ENCODE data around the gene PCDHB8.
"Not testable (repeated sequence)": the region's sequence is repeated elsewhere in the genome, so short reads cannot be mapped to it uniquely, and the experiment has no call there.

Gene PCDHB8

GRCh38 chr5:141182248-141182647, 4.7 kb downstream of the PCDHB8 start, which contains the start of gene PCDHB16:
TSS of gene PCDHB16 (plus strand) at chr5:141182387. CDS start at chr5:141182560, 173 bp downstream.
- H3K27ac ChIP-seq, result no peak within 1 kb of the TSS
- no peak for TF ChIP-seq ZFX (IDR thresholded peaks at IDR 0.05; ENCODE audit: borderline replicate concordance)
- TF ChIP-seq, protein P1, sequence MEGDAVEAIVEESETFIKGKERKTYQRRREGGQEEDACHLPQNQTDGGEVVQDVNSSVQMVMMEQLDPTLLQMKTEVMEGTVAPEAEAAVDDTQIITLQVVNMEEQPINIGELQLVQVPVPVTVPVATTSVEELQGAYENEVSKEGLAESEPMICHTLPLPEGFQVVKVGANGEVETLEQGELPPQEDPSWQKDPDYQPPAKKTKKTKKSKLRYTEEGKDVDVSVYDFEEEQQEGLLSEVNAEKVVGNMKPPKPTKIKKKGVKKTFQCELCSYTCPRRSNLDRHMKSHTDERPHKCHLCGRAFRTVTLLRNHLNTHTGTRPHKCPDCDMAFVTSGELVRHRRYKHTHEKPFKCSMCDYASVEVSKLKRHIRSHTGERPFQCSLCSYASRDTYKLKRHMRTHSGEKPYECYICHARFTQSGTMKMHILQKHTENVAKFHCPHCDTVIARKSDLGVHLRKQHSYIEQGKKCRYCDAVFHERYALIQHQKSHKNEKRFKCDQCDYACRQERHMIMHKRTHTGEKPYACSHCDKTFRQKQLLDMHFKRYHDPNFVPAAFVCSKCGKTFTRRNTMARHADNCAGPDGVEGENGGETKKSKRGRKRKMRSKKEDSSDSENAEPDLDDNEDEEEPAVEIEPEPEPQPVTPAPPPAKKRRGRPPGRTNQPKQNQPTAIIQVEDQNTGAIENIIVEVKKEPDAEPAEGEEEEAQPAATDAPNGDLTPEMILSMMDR (IDR thresholded peaks at IDR 0.05), result peak; percentile 47

DNA sequence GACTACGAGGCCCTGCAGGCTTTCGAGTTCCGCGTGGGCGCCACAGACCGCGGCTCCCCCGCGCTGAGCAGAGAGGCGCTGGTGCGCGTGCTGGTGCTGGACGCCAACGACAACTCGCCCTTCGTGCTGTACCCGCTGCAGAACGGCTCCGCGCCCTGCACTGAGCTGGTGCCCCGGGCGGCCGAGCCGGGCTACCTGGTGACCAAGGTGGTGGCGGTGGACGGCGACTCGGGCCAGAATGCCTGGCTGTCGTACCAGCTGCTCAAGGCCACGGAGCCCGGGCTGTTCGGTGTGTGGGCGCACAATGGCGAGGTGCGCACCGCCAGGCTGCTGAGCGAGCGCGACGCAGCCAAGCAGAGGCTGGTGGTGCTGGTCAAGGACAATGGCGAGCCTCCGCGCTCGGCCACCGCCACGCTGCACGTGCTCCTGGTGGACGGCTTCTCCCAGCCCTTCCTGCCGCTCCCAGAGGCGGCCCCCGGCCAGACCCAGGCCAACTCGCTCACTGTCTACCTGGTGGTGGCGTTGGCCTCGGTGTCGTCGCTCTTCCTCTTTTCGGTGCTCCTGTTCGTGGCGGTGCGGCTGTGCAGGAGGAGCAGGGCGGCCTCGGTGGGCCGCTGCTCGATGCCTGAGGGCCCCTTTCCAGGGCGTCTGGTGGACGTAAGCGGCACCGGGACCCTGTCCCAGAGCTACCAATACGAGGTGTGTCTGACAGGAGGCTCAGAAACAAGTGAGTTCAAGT, 6.7 kb downstream of the PCDHB8 start:
- not testable (repeated sequence) for H3K27ac ChIP-seq

- TF ChIP-seq, protein P1 (IDR thresholded peaks at IDR 0.05), result peak; percentile 90
- TF ChIP-seq ZFX (IDR thresholded peaks at IDR 0.05; ENCODE audit: borderline replicate concordance), result no peak
- H3K27ac ChIP-seq, result no peak within 1 kb of the TSS
These were observed 9.4 kb downstream of the PCDHB8 start, which contains the start of gene PCDHB9 for GRCh38 chr5:141186897-141187512. TSS of gene PCDHB9 (plus strand) at chr5:141187161. CDS start at chr5:141187319, 158 bp downstream.

GRCh38 chr5:141188682-141189081, 11.1 kb downstream of the PCDHB8 start:
- not testable (repeated sequence) for H3K27ac ChIP-seq

- H3K27ac ChIP-seq, result not testable (repeated sequence)
These were observed 11.5 kb downstream of the PCDHB8 start for GRCh38 chr5:141189131-141189530.

GRCh38 chr5:141192110-141192725, 14.6 kb downstream of the PCDHB8 start, which contains the start of gene PCDHB10:
TSS of gene PCDHB10 (plus strand) at chr5:141192353. CDS start at chr5:141192553, 200 bp downstream.
- TF ChIP-seq, protein P1 (IDR thresholded peaks at IDR 0.05), result peak; percentile 94
- no peak for TF ChIP-seq ZFX (IDR thresholded peaks at IDR 0.05; ENCODE audit: borderline replicate concordance)
- H3K27ac ChIP-seq, result no peak within 1 kb of the TSS

DNA sequence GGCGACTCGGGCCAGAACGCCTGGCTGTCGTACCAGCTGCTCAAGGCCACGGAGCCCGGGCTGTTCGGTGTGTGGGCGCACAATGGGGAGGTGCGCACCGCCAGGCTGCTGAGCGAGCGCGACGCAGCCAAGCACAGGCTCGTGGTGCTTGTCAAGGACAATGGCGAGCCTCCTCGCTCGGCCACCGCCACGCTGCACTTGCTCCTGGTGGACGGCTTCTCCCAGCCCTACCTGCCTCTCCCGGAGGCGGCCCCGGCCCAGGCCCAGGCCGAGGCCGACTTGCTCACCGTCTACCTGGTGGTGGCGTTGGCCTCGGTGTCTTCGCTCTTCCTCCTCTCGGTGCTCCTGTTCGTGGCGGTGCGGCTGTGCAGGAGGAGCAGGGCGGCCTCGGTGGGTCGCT, 16.7 kb downstream of the PCDHB8 start:
- H3K27ac ChIP-seq, result not testable (repeated sequence)

DNA sequence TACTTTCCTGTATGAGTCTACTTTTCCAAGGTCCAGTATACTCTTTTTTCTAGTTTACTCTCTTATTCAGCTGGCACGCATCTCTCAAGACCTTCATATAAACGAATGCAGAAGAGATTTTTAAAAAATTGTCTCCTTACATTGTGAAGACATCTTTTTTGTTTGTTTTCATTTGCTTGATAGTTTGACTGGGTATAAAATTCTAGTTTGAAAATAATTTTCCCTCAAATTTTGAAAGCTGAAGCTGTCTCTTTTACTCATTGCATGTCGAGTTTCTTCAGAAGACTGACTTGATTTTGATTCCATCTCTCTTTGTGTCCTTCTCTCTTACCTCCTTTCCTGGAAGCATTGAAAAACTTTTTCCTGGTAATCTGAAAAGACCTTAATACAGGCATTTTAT, 18.8 kb downstream of the PCDHB8 start:
- no peak for TF ChIP-seq ZFX (IDR thresholded peaks at IDR 0.05; ENCODE audit: borderline replicate concordance)
- TF ChIP-seq, protein P1 (IDR thresholded peaks at IDR 0.05), result no peak
- H3K27ac ChIP-seq, result no peak overlapping the region

GRCh38 chr5:141199359-141200235, 22.0 kb downstream of the PCDHB8 start, which contains the start of gene PCDHB11:
TSS of gene PCDHB11 (plus strand) at chr5:141199627. CDS start at chr5:141199775, 148 bp downstream.
- H3K27ac ChIP-seq, result no peak within 1 kb of the TSS; the same call in 1 of the 2 replicates
- TF ChIP-seq, protein P1 (IDR thresholded peaks at IDR 0.05), result peak; percentile 89
- no peak for TF ChIP-seq ZFX (IDR thresholded peaks at IDR 0.05; ENCODE audit: borderline replicate concordance)

DNA sequence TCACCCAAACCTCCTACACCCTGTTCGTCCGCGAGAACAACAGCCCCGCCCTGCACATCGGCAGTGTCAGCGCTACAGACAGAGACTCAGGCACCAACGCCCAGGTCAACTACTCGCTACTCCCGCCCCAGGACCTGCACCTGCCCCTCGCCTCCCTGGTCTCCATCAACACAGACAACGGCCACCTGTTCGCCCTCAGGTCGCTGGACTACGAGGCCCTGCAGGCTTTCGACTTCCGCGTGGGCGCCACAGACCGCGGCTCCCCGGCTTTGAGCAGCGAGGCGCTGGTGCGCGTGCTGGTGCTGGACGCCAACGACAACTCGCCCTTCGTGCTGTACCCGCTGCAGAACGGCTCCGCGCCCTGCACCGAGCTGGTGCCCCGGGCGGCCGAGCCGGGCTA, 23.5 kb downstream of the PCDHB8 start:
- not testable (repeated sequence) for H3K27ac ChIP-seq

GRCh38 chr5:141201646-141202045, 24.1 kb downstream of the PCDHB8 start:
- not testable (repeated sequence) for H3K27ac ChIP-seq
